ENCODE measurements around the gene SPNS3. TPM values are rescaled to one million over a fixed set of nuclear protein-coding genes. Genes with fewer than 3 reads are reported as not detected.
A peak's percentile ranks its signal among the peaks of the same experiment; 100 is the strongest.

The SPNS3 gene
- total and polyA plus RNA-seq, 9 of the 15 experiments (the other 6 are each of a cell fraction or from before 2014, with no cell fraction given) = not detected

DNA sequence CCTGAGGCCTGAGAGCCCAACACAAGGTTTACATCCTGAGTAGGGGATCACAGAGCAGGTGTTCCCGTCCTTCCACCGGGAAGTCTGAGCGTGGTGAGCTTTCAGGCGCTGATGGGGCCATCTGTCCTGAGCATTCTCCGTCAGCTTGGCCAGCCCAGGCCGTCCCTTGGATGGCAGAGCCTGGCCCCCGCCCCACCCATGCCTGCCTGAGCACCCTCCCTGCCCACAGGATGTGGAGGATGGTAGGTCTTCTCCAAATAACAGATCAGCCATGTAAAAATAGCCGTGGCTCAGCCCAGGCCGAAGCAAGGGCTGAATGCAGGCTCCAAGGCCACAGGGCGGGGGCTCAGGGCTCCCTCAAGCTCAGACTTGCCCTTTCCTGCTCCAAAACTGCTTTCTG, 85.2 kb downstream of the SPNS3 start:
- TF ChIP-seq POLR2A (conservative IDR thresholded peaks at IDR 0.05) (no peak), SRSF9 (IDR thresholded peaks at IDR 0.05; ENCODE audit: borderline replicate concordance, low read depth, low read length) (no peak), OTX1 (CRISPR knock-in tag; IDR thresholded peaks at IDR 0.05) (no peak), HEY1 (CRISPR knock-in tag; IDR thresholded peaks at IDR 0.05; ENCODE audit: borderline replicate concordance) (no peak), HIVEP1 (CRISPR knock-in tag; IDR thresholded peaks at IDR 0.05) (no peak), ZNF551 (CRISPR knock-in tag; IDR thresholded peaks at IDR 0.05) (no peak), RAD51 (IDR thresholded peaks at IDR 0.05; ENCODE audit: borderline replicate concordance, low read depth) (no peak), MXI1 (IDR thresholded peaks at IDR 0.05; ENCODE audit: low read depth, low read length) (no peak), BRD4 (IDR thresholded peaks at IDR 0.05) (no peak), SAP30 (IDR thresholded peaks at IDR 0.05; ENCODE audit: borderline replicate concordance, insufficient read depth, low read depth, low read length, poor library complexity, severe bottlenecking) (no peak), ETV6 (IDR thresholded peaks at IDR 0.05; ENCODE audit: borderline replicate concordance in 1 of 2, low read depth in 2 of 2, low read length in 1 of 2) (no peak), ETV6 (CRISPR knock-in tag; IDR thresholded peaks at IDR 0.05; ENCODE audit: borderline replicate concordance) (no peak), ILF3 (IDR thresholded peaks at IDR 0.05; ENCODE audit: borderline replicate concordance) (no peak)
- TF ChIP-seq, protein P1, sequence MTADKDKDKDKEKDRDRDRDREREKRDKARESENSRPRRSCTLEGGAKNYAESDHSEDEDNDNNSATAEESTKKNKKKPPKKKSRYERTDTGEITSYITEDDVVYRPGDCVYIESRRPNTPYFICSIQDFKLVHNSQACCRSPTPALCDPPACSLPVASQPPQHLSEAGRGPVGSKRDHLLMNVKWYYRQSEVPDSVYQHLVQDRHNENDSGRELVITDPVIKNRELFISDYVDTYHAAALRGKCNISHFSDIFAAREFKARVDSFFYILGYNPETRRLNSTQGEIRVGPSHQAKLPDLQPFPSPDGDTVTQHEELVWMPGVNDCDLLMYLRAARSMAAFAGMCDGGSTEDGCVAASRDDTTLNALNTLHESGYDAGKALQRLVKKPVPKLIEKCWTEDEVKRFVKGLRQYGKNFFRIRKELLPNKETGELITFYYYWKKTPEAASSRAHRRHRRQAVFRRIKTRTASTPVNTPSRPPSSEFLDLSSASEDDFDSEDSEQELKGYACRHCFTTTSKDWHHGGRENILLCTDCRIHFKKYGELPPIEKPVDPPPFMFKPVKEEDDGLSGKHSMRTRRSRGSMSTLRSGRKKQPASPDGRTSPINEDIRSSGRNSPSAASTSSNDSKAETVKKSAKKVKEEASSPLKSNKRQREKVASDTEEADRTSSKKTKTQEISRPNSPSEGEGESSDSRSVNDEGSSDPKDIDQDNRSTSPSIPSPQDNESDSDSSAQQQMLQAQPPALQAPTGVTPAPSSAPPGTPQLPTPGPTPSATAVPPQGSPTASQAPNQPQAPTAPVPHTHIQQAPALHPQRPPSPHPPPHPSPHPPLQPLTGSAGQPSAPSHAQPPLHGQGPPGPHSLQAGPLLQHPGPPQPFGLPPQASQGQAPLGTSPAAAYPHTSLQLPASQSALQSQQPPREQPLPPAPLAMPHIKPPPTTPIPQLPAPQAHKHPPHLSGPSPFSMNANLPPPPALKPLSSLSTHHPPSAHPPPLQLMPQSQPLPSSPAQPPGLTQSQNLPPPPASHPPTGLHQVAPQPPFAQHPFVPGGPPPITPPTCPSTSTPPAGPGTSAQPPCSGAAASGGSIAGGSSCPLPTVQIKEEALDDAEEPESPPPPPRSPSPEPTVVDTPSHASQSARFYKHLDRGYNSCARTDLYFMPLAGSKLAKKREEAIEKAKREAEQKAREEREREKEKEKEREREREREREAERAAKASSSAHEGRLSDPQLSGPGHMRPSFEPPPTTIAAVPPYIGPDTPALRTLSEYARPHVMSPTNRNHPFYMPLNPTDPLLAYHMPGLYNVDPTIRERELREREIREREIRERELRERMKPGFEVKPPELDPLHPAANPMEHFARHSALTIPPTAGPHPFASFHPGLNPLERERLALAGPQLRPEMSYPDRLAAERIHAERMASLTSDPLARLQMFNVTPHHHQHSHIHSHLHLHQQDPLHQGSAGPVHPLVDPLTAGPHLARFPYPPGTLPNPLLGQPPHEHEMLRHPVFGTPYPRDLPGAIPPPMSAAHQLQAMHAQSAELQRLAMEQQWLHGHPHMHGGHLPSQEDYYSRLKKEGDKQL (CRISPR knock-in tag; IDR thresholded peaks at IDR 0.05; ENCODE audit: borderline replicate concordance) = no peak
- Histone ChIP-seq H4K20me1 (replicated peaks; ENCODE audit: control insufficient read depth, insufficient read depth, low read length) (0 out of 2 replicates have a peak, but pooled peaks cover 3% of the 10 kb centered on the region), H3K36me3 (ENCODE audit: control insufficient read depth, insufficient read depth, low read length) (no peaks in the 10 kb centered on the region), H3K27ac (ENCODE audit: extremely low read depth, low read depth, low read length) (no peak overlapping the region), H3K4me2 (ENCODE audit: insufficient read depth, low read length) (no peak overlapping the region), H2AFZ (ENCODE audit: low read depth, low read length) (no peak overlapping the region), H3K4me3 (no peak overlapping the region), H3K9me1 (ENCODE audit: control insufficient read depth, insufficient read depth, low read length) (no peaks in the 10 kb centered on the region), H3K27me3 (ENCODE audit: control insufficient read depth in 2 of 2, insufficient read depth in 2 of 2, low read length in 2 of 2) (peaks cover 9 to 52% of the 10 kb centered on the region in 2 experiments; a peak in 4 of 5 replicates), H3K9ac (ENCODE audit: insufficient read depth in 1 of 2, low read depth in 2 of 2, low read length in 2 of 2) (peak overlapping the region in 1 of 2 experiments; percentile 26; a peak in 1 of 4 replicates), H3K9me3 (replicated peaks; ENCODE audit: control insufficient read depth, insufficient read depth, low read depth, low read length) (no peaks in the 10 kb centered on the region), H3K4me1 (replicated peaks in 1 of 2; ENCODE audit: control insufficient read depth in 2 of 2, insufficient read depth in 2 of 2, low read length in 2 of 2) (peaks cover 0 to 11% of the 10 kb centered on the region in 2 experiments; a peak in 2 of 5 replicates), H3K79me2 (ENCODE audit: control insufficient read depth, insufficient read depth, low read length) (no peaks in the 10 kb centered on the region)
- BruUV-seq (replicated peaks) = no TSS peak
- CTCF ChIA-PET (ENCODE audit: low intra/inter-chr PET ratio) = no interaction called here
- no peak; the same call in 2 of the 3 replicates for ATAC-seq
- in situ Hi-C loops (cut with MboI) (no loop called here), intact Hi-C loops (cut with micrococcal nuclease) (no loop called here)
- no peak for FAIRE-seq
- WGBS (ENCODE audit: insufficient coverage, low coverage, missing lambda C conversion rate) = 13% methylated on average over 6 of the region's 10 CpGs
- POLR2A ChIA-PET = interaction anchor here (0.6 to 0.8 kb wide), 2 partner anchors 9 to 1568 kb away, joined by 3 to 5 read pairs; no protein-coding TSS in a partner anchor
- no peak for DNase-seq (ENCODE audit: extremely low read depth in 1 of 4, low spot score in 3 of 4)

Data from K562 (cell line).